Activated T-helper 9 cell treated with anti-CD3 and anti-CD28 coated beads, Interleukin-2, amount 50 U/mL, for 16 hours (primary cell): ENCODE data around the gene OVOL2.

Experiments
- DNase-seq: peaks from one replicate; pipeline ENCODE4 v3.0.0-alpha.2; 2020; ENCODE audit warnings: low read depth

Gene OVOL2

DNA sequence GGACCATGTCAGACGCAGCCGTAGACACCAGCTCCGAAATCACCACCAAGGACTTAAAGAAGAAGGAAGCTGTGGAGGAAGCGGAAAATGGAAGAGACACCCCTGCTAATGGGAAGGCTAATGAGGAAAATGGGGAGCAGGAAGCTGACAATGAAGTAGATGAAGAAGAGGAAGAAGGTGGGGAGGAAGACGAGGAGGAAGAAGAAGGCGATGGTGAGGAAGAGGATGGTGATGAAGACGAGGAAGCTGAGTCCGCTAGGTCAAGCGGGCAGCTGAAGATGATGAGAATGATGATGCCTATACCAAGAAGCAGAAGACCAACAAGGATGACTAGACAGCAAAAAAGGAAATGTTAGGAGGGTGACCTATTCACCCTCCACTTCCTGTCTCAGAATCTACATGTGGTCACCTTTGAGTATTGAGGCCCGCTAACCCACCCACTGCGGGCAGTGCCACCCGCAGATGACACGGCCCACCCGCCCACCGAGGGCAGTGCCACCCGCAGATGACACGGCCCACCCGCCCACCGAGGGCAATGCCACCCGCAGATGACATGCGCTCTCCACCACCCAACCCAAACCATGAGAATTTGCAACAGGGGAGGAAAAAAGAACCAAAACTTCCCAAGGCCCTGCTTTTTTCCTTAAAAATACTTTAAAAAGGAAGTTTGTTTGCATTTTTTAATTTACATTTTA lies 45.6 kb downstream of the OVOL2 start:
- DNase-seq, result no peak

DNA sequence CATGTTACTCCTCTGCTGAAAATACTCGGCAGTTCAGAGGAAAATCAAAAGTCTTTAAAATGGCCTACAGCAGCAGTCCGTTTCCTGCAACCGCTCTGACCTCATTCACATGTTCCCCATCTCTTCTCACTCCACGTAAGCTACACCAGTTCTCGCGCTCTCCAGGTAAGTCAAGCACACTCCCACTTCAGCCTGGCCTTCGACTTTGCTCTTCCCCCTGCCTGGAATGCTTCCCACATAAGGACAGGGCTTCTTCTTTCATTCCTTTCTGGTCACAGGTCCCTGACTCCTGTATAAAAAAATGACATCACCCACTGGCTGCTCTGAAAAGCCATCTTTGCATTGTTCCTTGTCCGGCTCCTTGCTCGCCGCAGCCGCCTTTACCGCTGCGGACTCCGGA lies 46.2 kb downstream of the OVOL2 start:
- no peak for DNase-seq

DNA sequence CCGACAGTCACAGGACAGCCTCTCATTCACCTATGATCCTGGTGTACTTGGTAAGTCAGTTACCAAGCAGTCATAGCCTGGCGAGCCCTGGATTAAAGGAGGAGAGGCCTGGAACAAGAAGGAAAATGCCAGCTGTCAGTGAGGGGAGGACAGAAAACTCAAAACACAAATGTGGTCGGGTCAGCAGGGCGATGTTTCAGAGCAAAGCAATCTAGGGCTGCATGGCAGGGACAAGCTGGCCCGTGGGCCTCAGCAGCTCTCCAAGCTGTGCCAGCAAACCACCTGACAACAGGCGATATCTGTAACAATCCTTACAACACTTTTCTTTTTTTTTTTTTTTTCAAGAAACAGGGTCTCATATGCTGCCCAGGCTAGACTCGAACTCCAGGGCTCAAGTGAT lies 48.6 kb downstream of the OVOL2 start:
- no peak for DNase-seq

DNA sequence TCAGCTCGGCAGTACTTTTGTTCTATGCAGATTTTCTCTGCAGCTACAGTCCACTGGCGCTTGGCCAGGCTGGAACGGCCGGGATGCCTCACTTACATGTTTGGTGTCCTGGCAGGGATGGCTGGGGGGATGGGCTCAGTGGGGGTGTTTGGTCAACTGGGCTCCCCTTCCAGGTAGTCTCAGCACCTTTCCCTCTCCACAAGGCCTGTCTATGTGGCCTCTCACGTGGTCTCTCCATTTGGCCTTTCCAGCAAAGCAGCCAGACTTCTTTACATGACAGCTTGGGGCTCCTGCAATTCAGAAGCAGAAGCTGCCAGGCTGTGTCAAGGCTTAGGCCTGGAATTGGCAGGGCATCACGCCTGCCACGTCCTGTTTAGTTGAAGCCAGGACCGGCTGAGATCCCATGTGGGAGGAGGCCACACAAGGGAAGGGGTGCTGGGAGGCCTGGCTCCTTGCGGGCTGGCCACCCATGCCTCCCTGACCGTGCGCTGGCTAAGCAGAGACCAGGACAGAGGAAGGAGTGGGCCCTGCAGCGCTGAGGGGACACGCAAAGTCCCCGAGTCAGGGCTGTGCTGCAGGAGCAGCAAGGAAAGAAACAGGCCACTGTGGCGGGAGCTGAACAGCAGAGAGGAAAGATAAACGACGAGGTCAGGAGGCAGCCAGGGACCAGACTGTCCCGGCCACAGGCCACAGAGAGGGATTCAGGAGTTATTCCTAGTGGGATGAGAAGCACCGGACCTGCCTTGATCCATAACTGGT lies 50.0 kb downstream of the OVOL2 start:
- no peak for DNase-seq

DNA sequence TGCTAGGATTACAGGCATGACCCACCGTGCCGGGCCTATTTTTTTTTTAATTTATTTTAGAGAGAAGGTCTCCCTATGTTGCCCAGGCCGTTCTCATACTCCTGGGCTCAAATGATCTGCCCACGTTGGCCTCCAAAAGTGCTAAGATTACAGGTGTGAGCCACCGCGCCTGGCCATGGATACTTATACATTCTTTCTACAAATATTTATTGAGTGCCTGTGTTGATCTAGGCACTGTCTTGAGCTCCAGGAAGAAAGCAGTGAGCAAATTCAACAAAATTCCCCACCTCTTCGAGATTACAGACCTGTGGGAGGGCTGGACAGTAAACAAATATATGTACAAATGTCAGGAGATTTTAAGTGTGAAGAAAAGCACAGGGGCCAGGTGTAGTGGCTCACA lies 51.0 kb downstream of the OVOL2 start:
- no peak for DNase-seq

DNA sequence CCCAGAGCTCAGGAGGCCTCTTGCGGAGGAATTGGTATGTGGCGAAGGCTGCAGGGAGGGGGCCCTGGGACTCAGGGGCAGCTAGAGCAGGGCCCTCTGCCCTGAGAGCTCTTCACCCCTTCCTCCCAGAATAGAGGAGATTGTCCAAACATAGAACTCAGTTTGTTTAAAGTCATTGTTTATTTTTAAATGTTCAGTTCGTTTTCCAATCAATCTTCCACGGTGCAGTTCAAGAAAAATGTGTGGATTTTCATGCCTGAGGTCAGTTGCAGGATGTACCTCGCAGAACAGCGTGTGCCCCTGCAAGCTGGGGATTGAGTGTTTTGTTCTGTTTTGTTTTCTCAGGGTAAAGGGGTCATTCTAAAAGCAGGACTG lies 51.7 kb downstream of the OVOL2 start:
- DNase-seq, result no peak

DNA sequence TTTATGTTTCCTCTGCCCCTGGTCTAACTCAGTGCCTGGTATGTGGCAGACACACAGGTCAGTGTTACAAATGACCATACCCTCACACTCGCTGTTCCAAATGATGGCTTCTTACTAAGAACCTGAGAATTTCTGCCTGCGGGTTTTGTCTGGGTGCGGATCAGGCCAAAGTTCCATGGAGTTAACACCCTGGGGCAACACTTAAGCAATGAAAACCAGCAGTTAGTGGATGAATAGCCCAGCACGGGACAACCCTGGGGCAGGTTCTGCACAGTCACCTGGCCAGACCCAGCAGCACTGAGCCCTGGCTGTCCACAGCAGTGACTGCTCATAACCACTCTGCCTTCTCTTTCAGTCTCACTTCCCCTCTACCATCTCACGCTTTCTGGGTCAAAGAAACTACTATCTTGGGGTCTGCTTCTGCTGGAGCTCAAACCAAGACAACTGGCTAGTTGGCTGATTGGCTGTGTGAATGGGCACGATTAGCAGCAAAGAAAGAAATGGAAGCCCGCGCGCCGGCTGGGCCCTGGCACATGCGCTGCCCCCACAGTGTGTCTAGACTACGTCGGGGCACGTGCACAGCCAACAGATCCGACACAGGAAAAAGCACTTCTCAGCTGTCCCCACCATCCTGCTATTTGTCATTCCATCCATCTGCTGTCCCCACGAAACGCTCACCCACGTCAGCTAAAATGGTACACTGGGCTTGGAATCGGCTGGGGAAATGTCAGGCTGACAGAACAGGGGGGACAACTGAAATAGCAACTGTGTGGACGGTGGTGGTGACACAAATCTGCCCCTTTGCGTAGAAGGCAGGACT lies 52.3 kb downstream of the OVOL2 start:
- no peak for DNase-seq

DNA sequence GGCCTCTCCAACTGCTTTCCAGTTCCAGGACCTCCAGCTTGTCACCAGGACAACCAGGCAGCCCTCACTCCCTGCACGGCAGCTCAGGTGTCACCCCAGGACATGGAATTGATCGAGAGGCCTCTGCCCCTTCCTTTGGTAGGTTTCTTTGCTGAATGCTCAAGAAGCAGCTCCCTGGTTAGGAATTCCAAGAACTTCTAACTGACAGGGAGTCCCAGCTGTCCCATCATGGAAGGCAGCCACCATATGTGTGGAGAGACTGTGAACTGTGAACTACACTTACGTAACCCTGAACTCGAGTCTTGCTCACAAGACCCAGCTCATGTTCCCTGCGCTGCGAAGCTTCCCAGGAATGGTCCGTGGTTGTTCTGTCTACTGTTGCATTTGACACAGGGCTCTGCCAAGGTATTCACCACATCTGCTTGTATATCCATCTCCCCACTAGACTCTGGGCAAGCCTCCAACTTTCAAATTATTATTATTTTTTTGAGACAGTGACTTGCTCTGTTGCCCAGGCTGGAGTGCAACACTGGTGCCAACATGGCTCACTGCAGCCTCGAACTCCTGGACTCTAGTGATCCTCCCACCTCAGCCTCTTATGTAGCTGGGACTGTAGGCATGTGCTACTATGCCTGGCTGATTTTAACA lies 53.2 kb downstream of the OVOL2 start:
- no peak for DNase-seq

DNA sequence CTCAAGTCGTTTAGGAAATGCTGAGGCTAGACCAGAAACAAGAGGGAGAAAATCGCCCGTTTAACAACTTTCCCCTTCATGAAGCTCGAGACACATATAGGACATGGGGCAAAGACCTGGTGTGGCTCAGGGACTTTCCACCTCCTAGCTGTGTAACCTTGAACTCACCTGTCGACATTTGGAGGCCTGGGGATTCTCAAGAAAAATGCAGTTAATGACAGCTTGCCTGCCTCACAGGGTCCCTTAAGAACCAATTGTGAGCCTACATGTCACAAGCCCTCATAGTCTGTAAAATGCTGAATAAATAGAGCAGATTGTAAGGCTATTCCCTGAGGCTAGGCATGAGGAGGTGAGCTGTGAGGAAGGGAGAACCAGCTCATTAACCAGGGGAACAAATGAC lies 53.8 kb downstream of the OVOL2 start:
- DNase-seq, result no peak

DNA sequence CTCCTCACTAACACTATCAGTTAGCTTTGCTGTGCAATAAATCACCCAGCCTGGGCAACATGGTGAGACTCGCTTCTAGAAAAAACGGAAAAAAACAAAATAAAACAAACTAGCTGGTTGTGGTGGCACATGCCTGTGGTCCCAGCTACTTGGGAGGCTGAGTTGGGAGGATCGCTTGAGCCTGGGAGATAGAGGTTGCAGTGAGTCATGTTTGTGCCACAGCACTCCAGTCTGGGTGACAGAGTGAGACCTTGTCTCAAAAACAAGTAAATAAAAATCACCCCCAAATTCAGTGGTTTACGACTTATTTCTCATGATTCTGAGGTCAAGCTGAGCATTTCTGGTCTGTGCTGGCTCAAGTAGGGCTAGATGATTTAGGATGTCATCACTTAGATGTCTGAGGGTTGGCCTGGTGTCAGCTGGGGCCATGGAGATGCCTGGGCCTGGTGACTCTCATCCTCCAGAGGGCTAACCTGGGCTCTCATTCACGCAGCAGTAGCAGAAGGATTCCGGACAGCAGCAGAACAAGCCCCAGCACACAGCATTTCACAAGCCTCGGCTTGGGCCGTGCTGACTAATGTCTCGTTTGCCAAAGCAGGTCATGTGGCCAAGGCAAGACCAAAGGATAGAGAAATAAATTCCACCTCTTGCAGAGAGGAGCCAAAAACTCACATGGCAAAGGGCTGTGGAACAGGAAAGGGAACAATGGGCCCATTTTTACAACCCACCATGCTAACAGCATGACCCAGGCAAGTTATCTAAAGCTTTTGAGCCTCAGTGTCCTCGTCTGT lies 56.4 kb downstream of the OVOL2 start:
- no peak for DNase-seq

DNA sequence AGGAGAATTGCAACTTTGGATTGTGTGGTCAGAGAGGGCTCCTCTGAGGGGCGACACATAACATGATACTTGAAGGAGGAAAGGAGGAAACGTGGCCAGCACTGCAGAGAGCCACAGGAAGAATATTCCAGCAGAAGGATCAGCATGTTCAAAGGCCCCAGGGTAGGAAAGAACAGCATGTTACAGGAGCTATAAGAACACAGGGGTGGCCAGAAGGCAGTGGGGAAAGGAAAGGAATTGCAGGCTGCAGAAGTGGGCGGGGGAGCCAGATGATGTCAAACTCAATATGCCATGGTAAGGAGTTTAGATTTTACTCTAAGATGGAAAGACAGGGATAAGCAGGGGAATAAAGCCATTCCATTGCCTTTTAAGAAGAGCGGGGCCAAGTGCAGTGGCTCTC lies 58.1 kb downstream of the OVOL2 start:
- DNase-seq, result no peak

DNA sequence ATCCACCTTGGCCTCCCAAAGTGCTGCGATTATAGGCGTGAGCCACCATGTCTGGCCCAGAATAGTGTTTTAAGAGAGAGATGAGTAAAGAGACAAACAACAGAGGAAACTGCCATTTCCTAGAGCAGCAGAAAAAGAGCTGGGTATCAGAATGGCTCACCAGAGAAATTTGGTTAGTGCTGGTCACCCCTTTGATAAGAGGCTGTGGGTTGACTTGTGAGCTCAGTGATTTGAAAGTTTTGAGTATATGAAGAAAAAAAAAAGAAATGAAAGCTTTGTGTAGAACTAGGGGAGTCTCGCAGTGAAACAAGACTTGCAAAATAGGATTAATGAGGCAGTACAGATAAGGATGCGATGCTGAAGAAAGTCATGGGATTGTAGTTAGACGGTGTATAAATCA lies 59.3 kb downstream of the OVOL2 start:
- DNase-seq, result no peak

DNA sequence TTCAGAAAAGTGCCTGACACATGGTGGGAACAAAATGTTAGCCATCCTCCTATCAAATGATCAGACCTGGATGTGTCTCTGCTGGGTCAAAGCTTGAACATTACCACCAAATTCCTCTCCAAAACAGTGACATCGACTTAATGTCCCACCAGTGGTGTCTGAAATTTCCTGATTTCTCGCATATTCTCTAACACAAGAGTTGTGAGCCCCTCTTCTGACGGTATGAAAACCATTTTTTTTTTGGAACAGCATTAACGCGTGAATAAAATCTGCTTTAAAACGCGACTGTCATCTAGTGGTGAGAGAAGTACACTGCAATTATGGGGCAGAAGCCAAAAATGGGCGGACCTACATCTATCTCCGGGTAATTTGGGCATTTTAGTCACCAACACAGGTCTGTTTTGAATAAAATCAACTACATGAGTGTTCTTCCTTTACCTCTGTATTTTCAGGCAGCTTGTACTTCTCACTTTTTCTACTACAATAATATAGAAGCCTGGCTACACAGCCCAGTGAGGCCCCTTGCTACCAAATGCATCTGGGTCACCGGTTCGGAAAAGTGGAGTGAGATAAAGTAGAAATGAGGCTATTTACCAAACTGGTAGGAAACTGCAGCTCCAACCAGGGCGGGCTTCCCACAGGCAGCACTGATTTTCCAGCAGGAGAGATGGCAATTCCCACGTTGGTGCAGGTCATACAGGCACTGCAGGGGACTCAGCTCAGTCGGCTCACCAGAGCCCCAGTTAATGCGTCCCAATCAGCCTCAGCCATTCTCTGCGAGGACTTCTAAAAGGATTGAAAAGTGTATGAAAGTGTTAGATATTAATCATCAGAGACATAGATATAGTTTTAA lies 61.5 kb downstream of the OVOL2 start:
- no peak for DNase-seq

DNA sequence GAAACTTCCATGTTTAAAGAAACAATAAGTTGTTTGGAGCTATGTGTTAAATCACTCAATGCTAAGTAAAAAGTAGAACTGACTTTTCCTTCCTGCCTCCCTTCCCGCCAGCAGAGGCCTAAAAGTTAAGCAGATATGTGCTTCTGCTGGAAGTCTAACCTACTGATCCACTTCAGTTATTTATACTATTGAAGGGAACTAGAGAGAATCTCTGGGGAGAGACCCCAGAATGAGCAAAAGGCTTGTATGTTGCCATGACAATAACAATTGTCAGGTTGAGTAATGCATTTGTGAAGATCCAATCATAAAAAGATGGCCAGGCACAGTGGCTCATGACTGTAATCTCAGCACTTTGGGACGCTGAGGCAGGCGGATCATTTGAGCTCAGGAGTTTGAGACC lies 64.2 kb downstream of the OVOL2 start:
- DNase-seq, result no peak

DNA sequence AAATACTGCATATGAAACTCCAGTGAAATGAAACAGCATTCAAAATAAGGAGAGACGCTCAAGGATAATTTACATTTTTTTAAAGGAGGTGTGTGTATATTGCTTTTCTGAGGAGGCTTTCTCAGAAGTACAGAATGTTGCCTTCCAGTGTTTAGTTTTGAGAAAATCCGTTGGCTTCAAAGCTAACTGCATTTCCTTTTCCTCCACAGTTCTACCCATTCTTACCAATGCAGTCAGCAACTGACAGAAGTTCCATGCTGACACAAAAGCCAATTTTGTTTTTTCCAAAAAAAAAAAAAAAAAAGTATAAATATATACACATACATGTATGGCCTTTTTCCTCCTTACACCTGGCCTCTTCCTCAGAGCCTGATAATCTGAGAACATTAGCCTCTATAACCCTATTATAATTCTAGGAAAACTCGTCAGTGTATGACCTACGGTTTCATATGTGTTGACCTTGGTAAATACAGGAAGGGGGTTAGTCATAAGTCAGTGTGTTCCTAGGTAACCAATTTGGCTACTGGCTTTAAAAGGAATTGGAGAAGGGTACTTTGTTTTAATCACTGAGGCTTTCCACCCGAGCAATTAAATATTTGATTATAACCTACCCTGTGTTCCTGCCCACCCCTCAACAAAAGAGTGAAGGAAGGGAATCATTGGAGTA lies 64.7 kb downstream of the OVOL2 start:
- no peak for DNase-seq

DNA sequence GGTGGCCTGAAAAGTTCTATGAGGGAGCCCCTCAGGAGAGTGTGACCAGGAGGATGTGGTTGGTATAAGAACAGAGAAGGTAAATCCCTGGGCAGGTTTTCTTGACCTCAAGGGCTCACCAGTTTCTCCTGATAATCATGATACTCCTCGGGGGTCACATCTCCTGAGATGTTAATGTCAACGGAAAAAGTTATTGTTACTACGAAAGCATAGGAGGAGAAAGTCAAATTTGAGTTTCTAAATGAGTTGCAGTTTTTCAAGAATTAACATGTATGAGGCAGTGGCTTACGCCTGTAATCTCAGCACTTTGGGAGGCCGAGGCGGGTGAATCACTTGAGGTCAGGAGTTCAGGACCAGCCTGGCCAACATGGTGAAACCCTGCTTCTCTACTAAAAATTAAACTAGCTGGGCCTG lies 65.5 kb downstream of the OVOL2 start:
- no peak for DNase-seq

DNA sequence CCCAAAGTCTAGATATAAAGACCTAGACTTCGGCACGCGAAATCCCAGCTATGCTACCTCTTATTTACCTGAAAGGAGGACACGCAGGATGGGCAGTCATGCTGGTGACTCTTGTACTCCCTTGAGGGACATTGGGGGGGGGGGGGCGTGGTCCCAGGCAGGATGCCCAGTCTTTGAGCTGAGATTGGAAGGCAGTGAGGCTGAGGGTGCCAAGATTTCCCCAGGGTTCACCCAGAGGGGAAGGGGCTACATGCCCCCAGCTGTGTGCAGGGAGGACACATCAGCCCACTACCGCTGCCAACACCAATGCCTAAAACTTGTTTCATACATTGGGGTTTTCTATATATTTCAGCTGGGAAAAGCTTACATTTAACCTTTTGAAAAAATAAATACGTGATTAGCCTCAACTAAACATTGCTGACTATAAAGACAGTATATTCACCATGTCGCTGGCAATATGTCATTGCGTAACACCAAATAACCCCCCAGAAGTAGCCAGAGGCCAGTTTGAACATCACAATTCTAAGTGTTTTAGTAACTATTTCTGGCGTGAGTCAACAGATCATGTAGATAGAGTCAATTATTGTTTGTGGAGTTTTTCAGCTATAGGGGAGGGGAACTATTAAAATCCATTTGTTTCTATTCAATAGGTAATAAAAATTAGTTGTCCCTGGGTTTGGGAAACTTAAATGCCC lies 67.3 kb downstream of the OVOL2 start:
- no peak for DNase-seq

DNA sequence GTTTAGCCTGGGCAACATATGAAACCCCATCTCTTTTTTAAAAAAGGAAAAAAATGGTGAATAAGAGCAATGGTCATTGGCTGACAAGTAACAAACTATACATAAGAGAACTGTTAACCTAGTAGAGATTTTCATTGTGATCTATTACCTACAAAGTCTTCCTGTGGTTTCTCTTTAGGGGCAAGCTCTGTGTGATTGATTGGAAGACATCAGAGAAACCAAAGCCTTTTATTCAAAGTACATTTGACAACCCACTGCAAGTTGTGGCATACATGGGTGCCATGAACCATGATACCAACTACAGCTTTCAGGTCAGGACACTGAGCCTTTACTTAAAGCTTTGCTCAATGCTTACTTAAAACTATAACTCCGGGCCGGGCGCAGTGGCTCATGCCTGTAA lies 69.7 kb downstream of the OVOL2 start:
- DNase-seq, result no peak

DNA sequence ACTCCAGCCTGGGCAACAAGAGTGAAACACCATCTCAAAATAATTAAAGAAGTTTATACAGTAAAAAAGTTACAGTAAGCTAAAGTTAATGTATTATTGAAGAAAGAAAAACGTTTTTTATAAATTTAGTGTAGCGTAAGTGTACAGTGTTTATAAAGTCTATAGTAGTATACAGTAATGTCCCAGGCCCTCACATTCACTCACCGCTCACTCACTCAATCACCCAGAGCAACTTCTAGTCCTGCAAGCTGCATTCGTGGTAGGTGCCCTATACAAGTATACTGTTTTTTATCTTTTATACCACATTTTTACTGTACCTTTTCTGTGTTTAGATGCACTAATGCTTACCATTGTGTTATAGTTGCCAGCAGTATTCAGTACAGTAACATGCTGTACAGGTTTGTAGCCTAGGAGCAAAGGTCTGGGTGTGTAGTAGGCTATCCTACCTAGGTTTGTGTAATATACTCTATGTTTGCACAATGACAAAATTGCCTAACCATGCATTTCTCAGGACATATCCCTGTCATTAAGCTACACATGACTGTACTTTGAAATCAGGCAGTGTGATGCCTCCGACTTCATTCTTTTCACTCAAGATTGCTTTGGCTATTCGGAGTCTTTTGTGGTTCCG lies 72.2 kb downstream of the OVOL2 start:
- no peak for DNase-seq
